Liver (tissue), 3 donors: ENCODE results near the gene WDR26.

Experiments
- RAD21 ChIP-seq, 2 donors: IDR thresholded peaks; 2 replicates each; pipeline ENCODE4 v1.6.1; 2016; ENCODE audit warnings: antibody characterized with exemption in 2 of 2, mild to moderate bottlenecking in 2 of 2
- TF ChIP-seq, protein P1 (sequence below): fragments of 150-350 bp; IDR thresholded peaks from 2 replicates; pipeline ENCODE4 v1.5.1; 2017; ENCODE audit warnings: improper control_type of control experiment, low read depth, low read length; ENCODE audit not compliant: missing input control
- donor health status: healthy.
- donor health status: healthy.

DNA sequence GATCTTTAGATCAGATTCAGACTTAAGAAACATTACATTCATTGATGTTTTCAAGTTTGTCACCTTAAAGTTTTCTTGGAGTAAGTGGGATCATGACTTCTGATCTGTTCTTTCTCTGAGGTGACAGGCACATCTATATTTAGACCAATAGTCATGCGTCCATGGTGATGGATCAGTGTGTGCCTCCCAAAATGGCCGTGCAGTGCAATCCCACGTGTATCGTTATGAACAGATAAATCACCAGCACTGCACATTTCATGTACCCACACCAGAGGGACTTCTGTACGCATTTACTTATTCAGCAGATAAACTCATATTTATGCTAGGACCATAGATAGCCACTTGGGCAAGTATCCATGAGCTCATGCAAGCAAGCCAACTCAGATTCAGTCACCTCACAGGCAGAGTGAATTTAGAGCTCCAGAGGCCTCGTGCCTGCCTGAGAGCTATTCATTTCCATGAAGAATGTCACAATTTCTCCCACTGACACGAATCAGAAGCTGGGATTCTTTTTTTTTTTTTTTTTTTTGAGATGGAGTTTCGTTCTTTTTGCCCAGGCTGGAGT is 13.9 kb upstream of the WDR26 start:
- TF ChIP-seq, protein P1, sequence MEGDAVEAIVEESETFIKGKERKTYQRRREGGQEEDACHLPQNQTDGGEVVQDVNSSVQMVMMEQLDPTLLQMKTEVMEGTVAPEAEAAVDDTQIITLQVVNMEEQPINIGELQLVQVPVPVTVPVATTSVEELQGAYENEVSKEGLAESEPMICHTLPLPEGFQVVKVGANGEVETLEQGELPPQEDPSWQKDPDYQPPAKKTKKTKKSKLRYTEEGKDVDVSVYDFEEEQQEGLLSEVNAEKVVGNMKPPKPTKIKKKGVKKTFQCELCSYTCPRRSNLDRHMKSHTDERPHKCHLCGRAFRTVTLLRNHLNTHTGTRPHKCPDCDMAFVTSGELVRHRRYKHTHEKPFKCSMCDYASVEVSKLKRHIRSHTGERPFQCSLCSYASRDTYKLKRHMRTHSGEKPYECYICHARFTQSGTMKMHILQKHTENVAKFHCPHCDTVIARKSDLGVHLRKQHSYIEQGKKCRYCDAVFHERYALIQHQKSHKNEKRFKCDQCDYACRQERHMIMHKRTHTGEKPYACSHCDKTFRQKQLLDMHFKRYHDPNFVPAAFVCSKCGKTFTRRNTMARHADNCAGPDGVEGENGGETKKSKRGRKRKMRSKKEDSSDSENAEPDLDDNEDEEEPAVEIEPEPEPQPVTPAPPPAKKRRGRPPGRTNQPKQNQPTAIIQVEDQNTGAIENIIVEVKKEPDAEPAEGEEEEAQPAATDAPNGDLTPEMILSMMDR = no peak
- TF ChIP-seq RAD21 (IDR thresholded peaks at IDR 0.05) = no peak
